ENCODE results near the gene SRP68.

The SRP68 gene

GRCh38 chr17:75994802-75995370 is 77.4 kb downstream of the SRP68 start:
- Mint-ChIP-seq H3K27ac (no peak overlapping the region), H3K36me3 (ENCODE audit: insufficient read depth) (peaks cover 24% of the 10 kb centered on the region), H3K4me1 (ENCODE audit: low read depth in 2 of 2) (peaks cover 12% of the 10 kb centered on the region in 2 donors), H3K9me3 (no peaks in the 10 kb centered on the region), H3K27me3 (no peaks in the 10 kb centered on the region), H3K4me3 (no peak overlapping the region)
- no peak for ATAC-seq (replicated peaks)
- no peak for DNase-seq

GRCh38 chr17:75991396-75991795 is 80.9 kb downstream of the SRP68 start:
- no peaks in the 10 kb centered on the region for H3K9me3 Mint-ChIP-seq
- no peak for ATAC-seq (replicated peaks)
- H3K27ac Mint-ChIP-seq: peak overlapping the region in 1 of 2 donors; percentile 66
- peaks cover 0 to under 1% of the 10 kb centered on the region in 2 donors for H3K4me1 Mint-ChIP-seq (ENCODE audit: low read depth in 2 of 2)
- H3K36me3 Mint-ChIP-seq (ENCODE audit: insufficient read depth): peaks cover 28% of the 10 kb centered on the region
- DNase-seq: no peak
- H3K27me3 Mint-ChIP-seq: no peaks in the 10 kb centered on the region
- no peak overlapping the region for H3K4me3 Mint-ChIP-seq

All from effector memory CD8-positive, alpha-beta T cell (primary cell).